ENCODE data around the gene FHL2. TPM values are rescaled to one million over a fixed set of nuclear protein-coding genes. Genes with fewer than 3 reads are reported as not detected.

Gene FHL2
- total RNA-seq, 1 donor from 2014 or later = 13.8 TPM

DNA sequence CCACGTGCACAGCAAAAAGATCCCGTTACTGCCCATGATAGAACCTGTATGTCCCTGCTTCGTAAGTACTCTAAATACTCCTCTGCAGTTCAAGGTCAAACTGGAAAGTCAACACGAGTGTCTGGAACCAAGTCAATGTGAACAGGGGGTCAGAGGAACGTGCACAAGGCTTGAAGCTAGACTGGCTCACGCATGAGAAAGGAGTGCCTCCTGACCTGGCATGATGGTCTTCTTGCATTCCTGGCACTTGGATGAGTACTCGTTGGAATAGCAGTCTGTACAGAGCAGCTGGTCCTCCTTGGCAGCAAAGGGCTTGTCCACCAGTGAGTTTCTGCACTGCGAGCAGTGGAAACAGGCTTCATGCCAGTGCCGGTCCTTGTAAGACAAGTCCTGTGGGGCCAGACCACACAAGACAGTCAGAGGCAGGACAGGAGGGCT is 25.5 kb downstream of the FHL2 start:
- H3K27ac ChIP-seq = peak overlapping the region; percentile 73
- H3K4me3 ChIP-seq = no peak overlapping the region
- H3K9me3 ChIP-seq = no peaks in the 10 kb centered on the region
- DNase-seq = no peak
- H3K27me3 ChIP-seq = no peaks in the 10 kb centered on the region
- no peak for TF ChIP-seq CTCF (IDR thresholded peaks at IDR 0.05)
- peaks cover 14% of the 10 kb centered on the region for H3K4me1 ChIP-seq
- H3K36me3 ChIP-seq = no peaks in the 10 kb centered on the region
- intact Hi-C loops (cut with DNase I) = loop anchor here (5.0 kb wide), 1 partner anchor 144 kb away; no protein-coding TSS in a partner anchor
- peak; percentile 46 for ATAC-seq

DNA sequence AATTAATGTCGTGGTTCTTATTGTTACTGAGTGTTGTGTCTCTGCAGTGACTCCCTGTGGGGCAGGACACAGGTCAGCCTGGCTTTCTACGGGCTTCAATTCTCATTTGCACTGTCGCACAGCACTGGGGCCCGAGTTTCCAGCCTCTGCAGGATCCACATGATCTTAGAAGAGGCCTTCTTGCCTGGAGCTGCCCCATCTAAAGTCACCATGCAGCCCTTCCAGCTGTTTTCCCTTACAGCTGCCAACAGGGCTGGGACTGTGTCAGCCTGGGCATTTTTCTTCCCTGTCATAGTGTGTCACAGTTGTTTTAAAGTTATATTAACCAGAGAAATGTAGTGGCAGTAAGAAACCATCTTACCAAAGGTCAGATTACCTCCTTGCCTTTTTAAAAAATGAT is 27.0 kb downstream of the FHL2 start:
- TF ChIP-seq CTCF (IDR thresholded peaks at IDR 0.05) = no peak
- Histone ChIP-seq H3K27ac (no peak overlapping the region), H3K9me3 (no peaks in the 10 kb centered on the region), H3K36me3 (no peaks in the 10 kb centered on the region), H3K4me1 (peaks cover 14% of the 10 kb centered on the region), H3K27me3 (no peaks in the 10 kb centered on the region), H3K4me3 (no peak overlapping the region)
- intact Hi-C loops (cut with DNase I) = loop anchor here (5.0 kb wide), 1 partner anchor 145 kb away; no protein-coding TSS in a partner anchor
- no peak for DNase-seq
- ATAC-seq = no peak

- ATAC-seq (no peak), DNase-seq (no peak)
- Histone ChIP-seq H3K9me3 (no peaks in the 10 kb centered on the region), H3K36me3 (no peaks in the 10 kb centered on the region), H3K4me1 (peaks cover 14% of the 10 kb centered on the region), H3K27ac (no peak overlapping the region), H3K4me3 (no peak overlapping the region), H3K27me3 (no peaks in the 10 kb centered on the region)
- intact Hi-C loops (cut with DNase I) = loop anchor here (5.0 kb wide), 1 partner anchor 146 kb away; no protein-coding TSS in a partner anchor
- no peak for TF ChIP-seq CTCF (IDR thresholded peaks at IDR 0.05)
Measured at GRCh38 chr2:105371156-105371555, 27.7 kb downstream of the FHL2 start.

- peak; percentile 90 for DNase-seq
- Histone ChIP-seq H3K27ac (no peak overlapping the region), H3K27me3 (no peaks in the 10 kb centered on the region), H3K9me3 (no peaks in the 10 kb centered on the region), H3K4me1 (peaks cover 11% of the 10 kb centered on the region), H3K36me3 (no peaks in the 10 kb centered on the region), H3K4me3 (no peak overlapping the region)
- peak; percentile 92 for TF ChIP-seq CTCF (IDR thresholded peaks at IDR 0.05)
- intact Hi-C loops (cut with DNase I) = loop anchor here (5.0 kb wide), 1 partner anchor 147 kb away; no protein-coding TSS in a partner anchor
- ATAC-seq = peak; percentile 96
Measured at GRCh38 chr2:105369777-105370690, 28.8 kb downstream of the FHL2 start.

DNA sequence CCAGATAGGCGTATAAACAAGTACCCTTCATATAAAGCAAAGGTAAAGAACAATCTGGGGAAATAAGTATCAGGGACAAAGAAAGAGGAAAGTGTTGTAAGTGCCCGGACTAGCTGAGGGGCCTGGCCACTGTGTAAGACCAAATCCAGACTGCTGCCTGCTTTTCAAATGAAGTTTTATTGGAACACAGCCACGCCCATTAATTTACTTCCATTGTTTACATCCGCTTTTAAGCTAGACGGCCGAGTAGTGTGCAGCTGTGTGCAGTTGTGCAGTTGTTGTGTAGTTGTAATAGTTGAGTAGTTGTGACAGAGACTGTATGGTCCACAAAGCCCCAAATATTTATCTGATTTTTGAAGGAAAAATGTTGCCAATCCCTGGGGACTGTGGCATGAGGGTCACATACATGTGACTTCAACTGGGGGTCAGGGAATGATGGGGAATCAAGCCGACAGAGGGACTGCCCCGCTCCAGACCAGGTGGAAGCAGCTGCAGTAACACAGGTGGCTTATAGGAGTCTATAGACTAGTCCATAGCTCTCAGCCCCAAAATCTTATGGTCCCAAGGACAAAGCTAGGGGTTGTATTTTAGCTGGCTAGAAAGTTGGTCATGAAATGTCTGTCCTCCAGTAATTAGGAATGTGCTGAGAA is 30.0 kb downstream of the FHL2 start:
- intact Hi-C loops (cut with DNase I) = no loop called here
- ATAC-seq (no peak), DNase-seq (no peak)
- Histone ChIP-seq H3K4me3 (no peak overlapping the region), H3K27me3 (no peaks in the 10 kb centered on the region), H3K27ac (no peak overlapping the region), H3K36me3 (no peaks in the 10 kb centered on the region), H3K4me1 (peaks cover 11% of the 10 kb centered on the region), H3K9me3 (no peaks in the 10 kb centered on the region)
- no peak for TF ChIP-seq CTCF (IDR thresholded peaks at IDR 0.05)

Data from upper lobe of right lung (tissue), 1 donor.